NCI-H345 (cell line): ENCODE results near the gene ALAS1.

Source experiments
- DNase-seq: peaks from one replicate; lab custom pipeline; 2025; lab: John Stamatoyannopoulos, UW

The ALAS1 gene

DNA sequence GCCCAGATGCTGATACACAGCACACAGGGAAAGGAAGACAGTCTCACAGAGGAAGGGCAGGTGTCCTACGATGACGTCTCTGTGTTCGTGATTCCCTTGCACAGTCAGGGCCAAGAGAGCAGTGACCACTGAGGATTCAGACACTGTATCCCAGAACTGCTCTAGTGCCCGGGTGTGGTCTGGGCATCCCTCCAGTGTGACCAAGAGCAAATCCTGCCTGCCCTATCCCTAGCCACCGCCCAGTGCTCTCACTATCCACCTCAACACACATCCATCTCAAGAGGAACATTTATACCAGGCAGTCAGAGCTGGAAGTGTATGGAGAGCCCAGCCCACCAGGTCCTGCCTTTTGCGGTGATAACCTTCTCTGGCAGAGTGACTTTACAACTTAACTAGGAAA is 51.7 kb downstream of the ALAS1 start:
- DNase-seq, result no peak

DNA sequence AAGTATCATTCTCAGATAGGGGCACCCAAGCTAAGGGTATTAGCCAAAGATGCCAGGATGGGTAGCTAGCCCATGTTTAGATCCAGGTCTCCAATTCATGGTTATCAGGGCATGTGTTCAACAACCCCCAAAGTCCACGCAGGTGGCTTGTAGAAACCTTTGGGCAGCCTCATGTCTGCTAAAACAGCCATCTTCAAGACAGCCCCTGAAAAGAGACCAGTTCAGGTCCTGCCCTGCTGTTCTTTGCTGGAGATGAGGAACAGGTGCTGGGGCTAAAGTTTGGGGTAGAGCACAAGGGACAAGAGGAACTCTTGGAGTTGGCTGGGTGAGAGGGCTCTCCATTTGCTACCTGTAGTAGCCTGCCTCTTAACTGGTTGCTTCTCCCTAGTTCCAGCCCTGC is 52.2 kb downstream of the ALAS1 start:
- DNase-seq, result no peak

- no peak for DNase-seq
These were observed 55.6 kb downstream of the ALAS1 start for GRCh38 chr3:52253314-52254304.

GRCh38 chr3:52254608-52255007 is 56.6 kb downstream of the ALAS1 start:
- DNase-seq, result no peak

- no peak for DNase-seq
These were observed 58.2 kb downstream of the ALAS1 start for GRCh38 chr3:52256159-52256558.

DNA sequence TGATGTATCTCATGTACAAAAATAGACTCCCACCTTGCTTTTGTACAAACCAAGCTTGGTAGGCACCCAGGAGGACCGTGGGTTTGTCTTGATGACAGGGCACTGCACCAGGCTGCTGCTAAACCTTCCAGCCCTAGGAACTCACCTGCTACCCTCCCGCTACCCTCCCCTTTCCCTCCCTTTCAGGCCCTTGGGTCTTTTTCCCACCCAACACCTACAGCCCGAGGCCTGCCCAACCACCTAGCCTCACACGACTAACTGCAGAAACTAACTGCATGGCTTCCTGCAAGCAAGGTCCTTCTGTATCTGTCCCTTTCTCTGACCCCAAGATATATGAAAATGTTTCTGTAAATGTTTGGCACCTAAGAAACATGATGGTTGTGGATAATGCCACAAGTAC is 58.7 kb downstream of the ALAS1 start:
- no peak for DNase-seq

DNA sequence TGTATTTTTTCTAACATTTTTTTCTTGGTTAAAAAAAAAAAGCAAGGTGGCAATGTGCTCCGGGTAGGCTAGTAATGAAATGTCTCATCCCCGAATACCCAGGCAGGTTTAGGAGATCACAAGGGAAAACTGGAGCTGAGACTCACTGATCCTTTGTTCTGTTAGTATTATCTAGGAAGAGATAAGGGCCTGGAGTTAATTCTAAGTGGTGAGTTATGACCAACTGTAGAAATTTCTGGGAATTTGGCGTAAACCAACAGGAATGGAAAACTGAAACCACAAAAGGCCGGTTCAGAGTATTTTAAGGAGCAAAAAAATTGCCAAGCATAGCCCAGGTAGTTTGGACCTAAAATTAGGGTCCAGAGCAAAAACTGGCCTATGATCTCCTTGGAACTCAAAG is 60.0 kb downstream of the ALAS1 start:
- no peak for DNase-seq

DNA sequence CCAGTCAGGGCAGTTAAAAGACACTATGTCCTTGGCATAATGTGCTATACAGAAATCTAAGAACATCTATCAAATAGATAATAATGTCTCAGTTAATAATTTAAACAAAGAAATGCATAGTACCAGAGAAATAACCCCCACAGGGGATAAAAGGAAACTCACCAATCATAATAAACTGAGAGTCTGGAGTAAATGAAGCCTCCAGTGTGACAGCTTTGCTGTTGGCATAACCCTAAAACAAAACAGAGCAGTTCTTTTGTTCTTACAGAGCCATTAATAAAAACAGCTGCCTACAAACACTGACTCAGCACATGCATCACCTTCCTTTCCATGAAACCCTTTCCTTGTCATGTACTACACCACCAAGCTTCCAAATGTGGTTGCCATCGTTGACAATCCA is 61.1 kb downstream of the ALAS1 start:
- no peak for DNase-seq

GRCh38 chr3:52259448-52259847 is 61.5 kb downstream of the ALAS1 start:
- no peak for DNase-seq

DNA sequence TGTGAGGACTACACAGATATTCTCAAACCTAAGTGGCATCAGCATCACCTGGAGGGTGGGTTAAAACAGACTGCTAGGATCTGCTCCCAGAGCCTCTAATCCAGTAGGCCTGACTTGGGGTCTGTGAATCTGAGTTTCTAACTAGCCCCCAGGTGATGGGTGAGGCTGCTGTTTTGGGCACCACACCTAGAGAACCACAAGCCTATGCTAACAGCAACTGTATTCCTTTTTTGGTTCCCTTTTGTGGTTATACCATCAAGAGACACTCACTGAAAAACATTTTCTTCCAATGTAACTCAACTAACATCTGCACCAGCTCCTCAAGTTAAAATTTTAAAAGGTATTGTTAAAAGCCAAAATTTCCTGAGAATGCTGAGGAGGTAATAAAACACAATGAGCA is 64.5 kb downstream of the ALAS1 start:
- no peak for DNase-seq
